ENCODE results near the gene SLIT3.

SLIT3 gene

GRCh38 chr5:168679515-168679920, 621.4 kb downstream of the SLIT3 start:
- Histone ChIP-seq H3K27ac (ENCODE audit: low read length) (no peak overlapping the region), H3K9me3 (ENCODE audit: control insufficient read depth, low read depth, low read length) (no peaks in the 10 kb centered on the region), H3K9ac (ENCODE audit: low read length) (no peak overlapping the region), H3K4me1 (ENCODE audit: control insufficient read depth, low read depth, low read length) (no peaks in the 10 kb centered on the region), H3K4me3 (ENCODE audit: low read length) (no peak overlapping the region), H3K36me3 (ENCODE audit: control insufficient read depth, low read depth, low read length) (no peaks in the 10 kb centered on the region), H3K27me3 (ENCODE audit: control insufficient read depth, insufficient read depth, low read length) (no peaks in the 10 kb centered on the region)

- no peak overlapping the region for H3K4me3 ChIP-seq (ENCODE audit: low read length)
- H3K4me1 ChIP-seq (ENCODE audit: control insufficient read depth, low read depth, low read length) = no peaks in the 10 kb centered on the region
- H3K27me3 ChIP-seq (ENCODE audit: control insufficient read depth, insufficient read depth, low read length) = no peaks in the 10 kb centered on the region
- H3K36me3 ChIP-seq (ENCODE audit: control insufficient read depth, low read depth, low read length) = no peaks in the 10 kb centered on the region
- H3K9me3 ChIP-seq (ENCODE audit: control insufficient read depth, low read depth, low read length) = no peaks in the 10 kb centered on the region
- H3K9ac ChIP-seq (ENCODE audit: low read length) = no peak overlapping the region
- H3K27ac ChIP-seq (ENCODE audit: low read length) = no peak overlapping the region
These were observed 624.4 kb downstream of the SLIT3 start for GRCh38 chr5:168676501-168676900.

DNA sequence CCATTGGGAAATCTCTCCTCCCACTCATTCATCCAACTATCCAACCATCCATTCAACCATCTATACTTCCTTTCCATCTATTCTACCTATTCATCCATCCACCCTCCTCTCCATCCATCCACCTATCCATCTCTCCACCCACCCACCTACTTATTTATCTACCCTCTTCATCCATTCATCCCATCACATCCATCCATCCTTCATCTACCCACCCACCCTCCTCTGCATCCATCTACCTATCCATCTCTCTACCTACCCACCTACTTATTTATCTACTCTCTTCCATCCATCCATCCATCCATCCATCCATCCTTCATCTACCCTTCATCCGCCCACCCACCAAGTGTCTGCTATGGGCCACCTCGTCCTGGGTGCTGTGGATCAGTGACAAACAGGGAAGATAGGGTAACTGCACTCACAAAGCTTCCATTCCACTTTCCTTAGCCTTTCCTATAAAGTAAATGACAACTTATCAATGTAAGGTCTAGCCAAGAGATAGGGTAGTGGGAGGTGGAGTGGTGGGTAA, 625.0 kb downstream of the SLIT3 start:
- H3K27ac ChIP-seq (ENCODE audit: low read length) = no peak overlapping the region
- H3K36me3 ChIP-seq (ENCODE audit: control insufficient read depth, low read depth, low read length) = no peaks in the 10 kb centered on the region
- H3K27me3 ChIP-seq (ENCODE audit: control insufficient read depth, insufficient read depth, low read length) = no peaks in the 10 kb centered on the region
- H3K9me3 ChIP-seq (ENCODE audit: control insufficient read depth, low read depth, low read length) = no peaks in the 10 kb centered on the region
- no peak overlapping the region for H3K9ac ChIP-seq (ENCODE audit: low read length)
- no peaks in the 10 kb centered on the region for H3K4me1 ChIP-seq (ENCODE audit: control insufficient read depth, low read depth, low read length)
- no peak overlapping the region for H3K4me3 ChIP-seq (ENCODE audit: low read length)

GRCh38 chr5:168674893-168675482, 626.0 kb downstream of the SLIT3 start:
- H3K4me1 ChIP-seq (ENCODE audit: control insufficient read depth, low read depth, low read length) = no peaks in the 10 kb centered on the region
- no peaks in the 10 kb centered on the region for H3K9me3 ChIP-seq (ENCODE audit: control insufficient read depth, low read depth, low read length)
- no peaks in the 10 kb centered on the region for H3K36me3 ChIP-seq (ENCODE audit: control insufficient read depth, low read depth, low read length)
- no peaks in the 10 kb centered on the region for H3K27me3 ChIP-seq (ENCODE audit: control insufficient read depth, insufficient read depth, low read length)
- H3K9ac ChIP-seq (ENCODE audit: low read length) = no peak overlapping the region
- H3K27ac ChIP-seq (ENCODE audit: low read length) = no peak overlapping the region
- H3K4me3 ChIP-seq (ENCODE audit: low read length) = no peak overlapping the region

- H3K27me3 ChIP-seq (ENCODE audit: control insufficient read depth, insufficient read depth, low read length) = no peaks in the 10 kb centered on the region
- no peak overlapping the region for H3K4me3 ChIP-seq (ENCODE audit: low read length)
- H3K4me1 ChIP-seq (ENCODE audit: control insufficient read depth, low read depth, low read length) = no peaks in the 10 kb centered on the region
- no peak overlapping the region for H3K9ac ChIP-seq (ENCODE audit: low read length)
- no peaks in the 10 kb centered on the region for H3K9me3 ChIP-seq (ENCODE audit: control insufficient read depth, low read depth, low read length)
- no peaks in the 10 kb centered on the region for H3K36me3 ChIP-seq (ENCODE audit: control insufficient read depth, low read depth, low read length)
- no peak overlapping the region for H3K27ac ChIP-seq (ENCODE audit: low read length)
These were observed 628.1 kb downstream of the SLIT3 start for GRCh38 chr5:168672888-168673287.

- Histone ChIP-seq H3K9me3 (ENCODE audit: control insufficient read depth, low read depth, low read length) (no peaks in the 10 kb centered on the region), H3K4me3 (ENCODE audit: low read length) (no peak overlapping the region), H3K36me3 (ENCODE audit: control insufficient read depth, low read depth, low read length) (no peaks in the 10 kb centered on the region), H3K27me3 (ENCODE audit: control insufficient read depth, insufficient read depth, low read length) (no peaks in the 10 kb centered on the region), H3K27ac (ENCODE audit: low read length) (no peak overlapping the region), H3K4me1 (ENCODE audit: control insufficient read depth, low read depth, low read length) (no peaks in the 10 kb centered on the region), H3K9ac (ENCODE audit: low read length) (no peak overlapping the region)
These were observed 628.9 kb downstream of the SLIT3 start for GRCh38 chr5:168672016-168672415.

- H3K4me3 ChIP-seq (ENCODE audit: low read length) = no peak overlapping the region
- no peaks in the 10 kb centered on the region for H3K27me3 ChIP-seq (ENCODE audit: control insufficient read depth, insufficient read depth, low read length)
- no peaks in the 10 kb centered on the region for H3K9me3 ChIP-seq (ENCODE audit: control insufficient read depth, low read depth, low read length)
- no peaks in the 10 kb centered on the region for H3K4me1 ChIP-seq (ENCODE audit: control insufficient read depth, low read depth, low read length)
- H3K36me3 ChIP-seq (ENCODE audit: control insufficient read depth, low read depth, low read length) = no peaks in the 10 kb centered on the region
- H3K27ac ChIP-seq (ENCODE audit: low read length) = no peak overlapping the region
- H3K9ac ChIP-seq (ENCODE audit: low read length) = no peak overlapping the region
These were observed 629.9 kb downstream of the SLIT3 start for GRCh38 chr5:168670881-168671575.

GRCh38 chr5:168669668-168670378, 631.1 kb downstream of the SLIT3 start:
- H3K36me3 ChIP-seq (ENCODE audit: control insufficient read depth, low read depth, low read length) = no peaks in the 10 kb centered on the region
- H3K27me3 ChIP-seq (ENCODE audit: control insufficient read depth, insufficient read depth, low read length) = no peaks in the 10 kb centered on the region
- H3K27ac ChIP-seq (ENCODE audit: low read length) = no peak overlapping the region
- no peaks in the 10 kb centered on the region for H3K9me3 ChIP-seq (ENCODE audit: control insufficient read depth, low read depth, low read length)
- no peaks in the 10 kb centered on the region for H3K4me1 ChIP-seq (ENCODE audit: control insufficient read depth, low read depth, low read length)
- no peak overlapping the region for H3K9ac ChIP-seq (ENCODE audit: low read length)
- no peak overlapping the region for H3K4me3 ChIP-seq (ENCODE audit: low read length)

GRCh38 chr5:168669156-168669555, 631.8 kb downstream of the SLIT3 start:
- Histone ChIP-seq H3K36me3 (ENCODE audit: control insufficient read depth, low read depth, low read length) (no peaks in the 10 kb centered on the region), H3K27me3 (ENCODE audit: control insufficient read depth, insufficient read depth, low read length) (no peaks in the 10 kb centered on the region), H3K9ac (ENCODE audit: low read length) (no peak overlapping the region), H3K27ac (ENCODE audit: low read length) (no peak overlapping the region), H3K9me3 (ENCODE audit: control insufficient read depth, low read depth, low read length) (no peaks in the 10 kb centered on the region), H3K4me3 (ENCODE audit: low read length) (no peak overlapping the region), H3K4me1 (ENCODE audit: control insufficient read depth, low read depth, low read length) (no peaks in the 10 kb centered on the region)

- no peak overlapping the region for H3K9ac ChIP-seq (ENCODE audit: low read length)
- H3K4me3 ChIP-seq (ENCODE audit: low read length) = no peak overlapping the region
- H3K9me3 ChIP-seq (ENCODE audit: control insufficient read depth, low read depth, low read length) = no peaks in the 10 kb centered on the region
- no peaks in the 10 kb centered on the region for H3K27me3 ChIP-seq (ENCODE audit: control insufficient read depth, insufficient read depth, low read length)
- H3K4me1 ChIP-seq (ENCODE audit: control insufficient read depth, low read depth, low read length) = no peaks in the 10 kb centered on the region
- no peak overlapping the region for H3K27ac ChIP-seq (ENCODE audit: low read length)
- H3K36me3 ChIP-seq (ENCODE audit: control insufficient read depth, low read depth, low read length) = no peaks in the 10 kb centered on the region
These were observed 632.9 kb downstream of the SLIT3 start for GRCh38 chr5:168668078-168668477.

GRCh38 chr5:168667301-168667840, 633.6 kb downstream of the SLIT3 start:
- Histone ChIP-seq H3K9me3 (ENCODE audit: control insufficient read depth, low read depth, low read length) (no peaks in the 10 kb centered on the region), H3K36me3 (ENCODE audit: control insufficient read depth, low read depth, low read length) (no peaks in the 10 kb centered on the region), H3K9ac (ENCODE audit: low read length) (no peak overlapping the region), H3K27ac (ENCODE audit: low read length) (no peak overlapping the region), H3K4me1 (ENCODE audit: control insufficient read depth, low read depth, low read length) (no peaks in the 10 kb centered on the region), H3K4me3 (ENCODE audit: low read length) (no peak overlapping the region), H3K27me3 (ENCODE audit: control insufficient read depth, insufficient read depth, low read length) (no peaks in the 10 kb centered on the region)
